HepG2 (cell line): Measurements from ENCODE around the gene LDLRAD3. TPM values are rescaled to one million over a fixed set of nuclear protein-coding genes. Genes with fewer than 3 reads are reported as not detected.

Experiments used
- ETV5 ChIP-seq: IDR thresholded peaks from 2 replicates; pipeline ENCODE4 v1.6.1; 2018; ENCODE audit warnings: missing biosample characterization, missing genetic modification reagents, inconsistent platforms, borderline replicate concordance
- NFE2L2 ChIP-seq: fragments of 150-350 bp; IDR thresholded peaks from 2 replicates; pipeline ENCODE4 v1.6.1; 2014; ENCODE audit warnings: low read length
- POLR2A ChIP-seq, 2 experiments: IDR thresholded peaks; 2 replicates each; pipeline ENCODE4 v1.6.1; 2011; ENCODE audit warnings: low read depth in 2 of 2, low read length in 2 of 2, mild to moderate bottlenecking in 1 of 2, moderate library complexity in 1 of 2; ENCODE audit not compliant: insufficient read depth in 1 of 2
- POLR2G ChIP-seq: fragments of 200-400 bp; formaldehyde crosslinking; IDR thresholded peaks from 2 replicates; pipeline ENCODE4 v1.6.1; 2018; ENCODE audit warnings: mild to moderate bottlenecking, low read depth, low read length, moderate library complexity
- RFX5 ChIP-seq: IDR thresholded peaks from 2 replicates; pipeline ENCODE4 v1.6.1; 2011; ENCODE audit warnings: low read depth, low read length, improper control_type of control experiment
- polyA plus RNA-seq, 8 experiments: library from polyadenylated mRNA; depleted of rRNA in 3 of 8; stranded (reverse) in 7 of 8; unstranded in 1 of 8; fragments of >200 nt; fragmentation: Illumina TruSeq in 4 of 8; extraction: Trizol in 4 of 8; gene quantifications; 2 replicates each; pipeline versions ENCODE4 v1.2.1 to v1.2.3, GENCODE V29; 2011 to 2016; ENCODE audit warnings: low read depth in 4 of 8, missing spikeins in 1 of 8, mixed read lengths in 1 of 8; ENCODE audit not compliant: insufficient read depth in 1 of 8
- total RNA-seq, 5 experiments: library from RNA; depleted of rRNA; stranded (reverse); fragments of >200 nt; fragmentation: Illumina TruSeq; extraction: Trizol; gene quantifications; 2 replicates each; pipeline ENCODE4 v1.2.3, GENCODE V29; 2016; ENCODE audit warnings: low read depth in 1 of 5
- TF ChIP-seq, protein P1 (sequence below): sonication (generic); formaldehyde crosslinking; conservative IDR thresholded peaks from 2 replicates; pipeline ENCODE4 v1.8.0; 2022; ENCODE audit warnings: low read depth, missing genetic modification reagents
- TF ChIP-seq, protein P2 (sequence below): sonication (generic); formaldehyde crosslinking; IDR thresholded peaks from 2 replicates; pipeline ENCODE4 v1.9.0; 2021; ENCODE audit warnings: mild to moderate bottlenecking, missing genetic modification reagents

Gene LDLRAD3
- total and polyA plus RNA-seq, 2 of the 13 experiments (the other 11 are each of a cell fraction or from before 2014, with no cell fraction given): 0.50 to 0.60 TPM

DNA sequence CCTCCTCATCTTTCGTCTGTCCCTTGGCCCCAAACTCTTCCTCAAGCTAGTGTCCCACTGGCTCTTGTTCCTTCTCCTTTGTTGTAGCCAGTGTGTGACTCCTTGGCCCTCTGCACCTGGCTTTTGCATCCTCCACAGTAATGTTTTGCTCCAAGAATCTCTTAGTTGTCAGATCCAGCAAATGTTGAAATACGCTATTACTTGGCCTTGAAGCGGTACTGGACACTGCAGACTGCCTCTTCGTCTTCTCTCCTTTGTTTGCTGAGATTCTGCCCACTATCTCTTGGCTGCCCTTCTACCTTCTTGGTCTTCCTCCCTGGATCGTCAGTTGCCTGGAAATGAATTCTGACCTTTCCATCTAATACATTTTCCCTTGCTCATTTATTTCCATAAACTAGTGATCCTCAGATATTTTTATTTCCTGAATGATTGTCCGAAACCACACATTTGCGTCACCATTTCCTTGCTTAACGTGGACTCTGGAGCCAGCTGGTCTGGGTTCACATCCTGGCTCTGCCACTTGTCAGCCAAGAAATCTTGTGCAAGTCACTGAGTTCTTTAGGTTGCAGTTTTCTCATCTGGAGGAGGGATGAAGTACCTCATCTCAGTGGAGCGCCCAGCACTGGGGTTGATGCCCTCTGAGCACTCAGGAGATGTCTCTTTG is 113.6 kb downstream of the LDLRAD3 start (continued):
- TF ChIP-seq, protein P1, sequence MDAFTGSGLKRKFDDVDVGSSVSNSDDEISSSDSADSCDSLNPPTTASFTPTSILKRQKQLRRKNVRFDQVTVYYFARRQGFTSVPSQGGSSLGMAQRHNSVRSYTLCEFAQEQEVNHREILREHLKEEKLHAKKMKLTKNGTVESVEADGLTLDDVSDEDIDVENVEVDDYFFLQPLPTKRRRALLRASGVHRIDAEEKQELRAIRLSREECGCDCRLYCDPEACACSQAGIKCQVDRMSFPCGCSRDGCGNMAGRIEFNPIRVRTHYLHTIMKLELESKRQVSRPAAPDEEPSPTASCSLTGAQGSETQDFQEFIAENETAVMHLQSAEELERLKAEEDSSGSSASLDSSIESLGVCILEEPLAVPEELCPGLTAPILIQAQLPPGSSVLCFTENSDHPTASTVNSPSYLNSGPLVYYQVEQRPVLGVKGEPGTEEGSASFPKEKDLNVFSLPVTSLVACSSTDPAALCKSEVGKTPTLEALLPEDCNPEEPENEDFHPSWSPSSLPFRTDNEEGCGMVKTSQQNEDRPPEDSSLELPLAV (CRISPR knock-in tag): no peak
- TF ChIP-seq NFE2L2: no peak
- TF ChIP-seq POLR2A (IDR thresholded peaks at IDR 0.05; ENCODE audit: insufficient read depth in 1 of 2, low read depth in 2 of 2, low read length in 2 of 2): no peak
- TF ChIP-seq, protein P2, sequence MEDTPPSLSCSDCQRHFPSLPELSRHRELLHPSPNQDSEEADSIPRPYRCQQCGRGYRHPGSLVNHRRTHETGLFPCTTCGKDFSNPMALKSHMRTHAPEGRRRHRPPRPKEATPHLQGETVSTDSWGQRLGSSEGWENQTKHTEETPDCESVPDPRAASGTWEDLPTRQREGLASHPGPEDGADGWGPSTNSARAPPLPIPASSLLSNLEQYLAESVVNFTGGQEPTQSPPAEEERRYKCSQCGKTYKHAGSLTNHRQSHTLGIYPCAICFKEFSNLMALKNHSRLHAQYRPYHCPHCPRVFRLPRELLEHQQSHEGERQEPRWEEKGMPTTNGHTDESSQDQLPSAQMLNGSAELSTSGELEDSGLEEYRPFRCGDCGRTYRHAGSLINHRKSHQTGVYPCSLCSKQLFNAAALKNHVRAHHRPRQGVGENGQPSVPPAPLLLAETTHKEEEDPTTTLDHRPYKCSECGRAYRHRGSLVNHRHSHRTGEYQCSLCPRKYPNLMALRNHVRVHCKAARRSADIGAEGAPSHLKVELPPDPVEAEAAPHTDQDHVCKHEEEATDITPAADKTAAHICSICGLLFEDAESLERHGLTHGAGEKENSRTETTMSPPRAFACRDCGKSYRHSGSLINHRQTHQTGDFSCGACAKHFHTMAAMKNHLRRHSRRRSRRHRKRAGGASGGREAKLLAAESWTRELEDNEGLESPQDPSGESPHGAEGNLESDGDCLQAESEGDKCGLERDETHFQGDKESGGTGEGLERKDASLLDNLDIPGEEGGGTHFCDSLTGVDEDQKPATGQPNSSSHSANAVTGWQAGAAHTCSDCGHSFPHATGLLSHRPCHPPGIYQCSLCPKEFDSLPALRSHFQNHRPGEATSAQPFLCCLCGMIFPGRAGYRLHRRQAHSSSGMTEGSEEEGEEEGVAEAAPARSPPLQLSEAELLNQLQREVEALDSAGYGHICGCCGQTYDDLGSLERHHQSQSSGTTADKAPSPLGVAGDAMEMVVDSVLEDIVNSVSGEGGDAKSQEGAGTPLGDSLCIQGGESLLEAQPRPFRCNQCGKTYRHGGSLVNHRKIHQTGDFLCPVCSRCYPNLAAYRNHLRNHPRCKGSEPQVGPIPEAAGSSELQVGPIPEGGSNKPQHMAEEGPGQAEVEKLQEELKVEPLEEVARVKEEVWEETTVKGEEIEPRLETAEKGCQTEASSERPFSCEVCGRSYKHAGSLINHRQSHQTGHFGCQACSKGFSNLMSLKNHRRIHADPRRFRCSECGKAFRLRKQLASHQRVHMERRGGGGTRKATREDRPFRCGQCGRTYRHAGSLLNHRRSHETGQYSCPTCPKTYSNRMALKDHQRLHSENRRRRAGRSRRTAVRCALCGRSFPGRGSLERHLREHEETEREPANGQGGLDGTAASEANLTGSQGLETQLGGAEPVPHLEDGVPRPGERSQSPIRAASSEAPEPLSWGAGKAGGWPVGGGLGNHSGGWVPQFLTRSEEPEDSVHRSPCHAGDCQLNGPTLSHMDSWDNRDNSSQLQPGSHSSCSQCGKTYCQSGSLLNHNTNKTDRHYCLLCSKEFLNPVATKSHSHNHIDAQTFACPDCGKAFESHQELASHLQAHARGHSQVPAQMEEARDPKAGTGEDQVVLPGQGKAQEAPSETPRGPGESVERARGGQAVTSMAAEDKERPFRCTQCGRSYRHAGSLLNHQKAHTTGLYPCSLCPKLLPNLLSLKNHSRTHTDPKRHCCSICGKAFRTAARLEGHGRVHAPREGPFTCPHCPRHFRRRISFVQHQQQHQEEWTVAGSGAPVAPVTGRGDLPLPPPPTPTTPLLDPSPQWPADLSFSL (CRISPR knock-in tag): no peak
- TF ChIP-seq RFX5: no peak
- no peak for TF ChIP-seq ETV5
- TF ChIP-seq POLR2G: no peak
